Erythroblast (primary cell): ENCODE measurements around the gene MAPK4.
"Not testable (repeated sequence)": the region's sequence is repeated elsewhere in the genome, so short reads cannot be mapped to it uniquely, and the experiment has no call there.

Source experiments
- DNase-seq, 2 experiments: peaks; one replicate each; lab custom pipeline; 2025; lab: John Stamatoyannopoulos, UW
- GATA1 ChIP-seq: IDR thresholded peaks from 2 replicates; pipeline ENCODE4 v1.6.1; 2011; ENCODE audit warnings: low read depth, mild to moderate bottlenecking, control low read depth, low read length, moderate library complexity
- POLR2A ChIP-seq: IDR thresholded peaks from 2 replicates; pipeline ENCODE4 v1.6.1; 2011; ENCODE audit warnings: mild to moderate bottlenecking, low read length

Gene MAPK4

GRCh38 chr18:50560681-50561629 is 1.1 kb downstream of the MAPK4 start:
- TF ChIP-seq POLR2A: no peak
- no peak for TF ChIP-seq GATA1
- no peak for DNase-seq

- DNase-seq: not testable (repeated sequence)
Observed at GRCh38 chr18:50562258-50562657, 2.4 kb downstream of the MAPK4 start.

- TF ChIP-seq POLR2A (no peak), GATA1 (no peak)
Observed at GRCh38 chr18:50562686-50563085, 2.8 kb downstream of the MAPK4 start.

GRCh38 chr18:50563376-50563775 is 3.5 kb downstream of the MAPK4 start:
- DNase-seq: no peak
- TF ChIP-seq GATA1 (no peak), POLR2A (no peak)

More at GRCh38 chr18:50562686-50563085, 2.8 kb downstream of the MAPK4 start:
- no peak for DNase-seq

- TF ChIP-seq GATA1 (no peak), POLR2A (no peak)
- DNase-seq: no peak
Observed at GRCh38 chr18:50569930-50570329, 10.0 kb downstream of the MAPK4 start.

- TF ChIP-seq POLR2A (no peak), GATA1 (no peak)
- no peak for DNase-seq
Observed at GRCh38 chr18:50571606-50572005, 11.7 kb downstream of the MAPK4 start.

GRCh38 chr18:50573196-50573595 is 13.3 kb downstream of the MAPK4 start:
- DNase-seq: not testable (repeated sequence)

GRCh38 chr18:50573679-50574078 is 13.8 kb downstream of the MAPK4 start:
- TF ChIP-seq POLR2A (no peak), GATA1 (no peak)
- DNase-seq: no peak

- DNase-seq: no peak
- no peak for TF ChIP-seq POLR2A
- no peak for TF ChIP-seq GATA1
Observed at GRCh38 chr18:50578030-50578429, 18.1 kb downstream of the MAPK4 start.

GRCh38 chr18:50578651-50579050 is 18.8 kb downstream of the MAPK4 start:
- no peak for DNase-seq
- TF ChIP-seq POLR2A: no peak
- TF ChIP-seq GATA1: no peak

- no peak for TF ChIP-seq GATA1
- TF ChIP-seq POLR2A: no peak
- no peak for DNase-seq
Observed at GRCh38 chr18:50579061-50579774, 19.3 kb downstream of the MAPK4 start.

GRCh38 chr18:50581517-50581916 is 21.6 kb downstream of the MAPK4 start:
- no peak for DNase-seq
- TF ChIP-seq GATA1: no peak
- no peak for TF ChIP-seq POLR2A

- no peak for TF ChIP-seq POLR2A
- no peak for TF ChIP-seq GATA1
- no peak for DNase-seq
Observed at GRCh38 chr18:50582500-50582899, 22.6 kb downstream of the MAPK4 start.

GRCh38 chr18:50586710-50587109 is 26.8 kb downstream of the MAPK4 start:
- DNase-seq: peak in 1 of 2 experiments; percentile 20
- no peak for TF ChIP-seq POLR2A
- TF ChIP-seq GATA1: no peak

- TF ChIP-seq GATA1 (no peak), POLR2A (no peak)
- DNase-seq: no peak
Observed at GRCh38 chr18:50590593-50590992, 30.7 kb downstream of the MAPK4 start.
